TTC549 (cell line): ENCODE results near the gene RPL6.
"Not testable (repeated sequence)": the region's sequence is repeated elsewhere in the genome, so short reads cannot be mapped to it uniquely, and the experiment has no call there.

Experiments used
- FAIRE-seq: peaks from 2 replicates; lab custom pipeline; 2012; peaks lifted over from hg19 to GRCh38; lab: Jason Lieb, UNC

RPL6 gene

GRCh38 chr12:112419297-112420133 is 10.1 kb upstream of the RPL6 start:
- no peak for FAIRE-seq

- no peak for FAIRE-seq
These were observed 9.3 kb upstream of the RPL6 start, which contains the start of gene PTPN11 for GRCh38 chr12:112418608-112419296. PTPN11 (plus strand) TSS chr12:112418947; CDS start chr12:112419112, 165 bp downstream.

- FAIRE-seq = no peak
These were observed 8.8 kb upstream of the RPL6 start for GRCh38 chr12:112418273-112418607.

- FAIRE-seq = not testable (repeated sequence)
These were observed 6.1 kb upstream of the RPL6 start for GRCh38 chr12:112415457-112415856.

- FAIRE-seq = no peak
These were observed 4.6 kb upstream of the RPL6 start for GRCh38 chr12:112413855-112414625.

GRCh38 chr12:112409906-112410244 is 470 bp upstream of the RPL6 start:
- FAIRE-seq = no peak

GRCh38 chr12:112408621-112409020 is 784 bp downstream of the RPL6 start:
- no peak for FAIRE-seq

GRCh38 chr12:112407683-112408082 is 1.7 kb downstream of the RPL6 start:
- FAIRE-seq = not testable (repeated sequence)

GRCh38 chr12:112406519-112407488 is 2.6 kb downstream of the RPL6 start:
- FAIRE-seq = no peak

- no peak for FAIRE-seq
These were observed 7.4 kb downstream of the RPL6 start for GRCh38 chr12:112401903-112402498.

GRCh38 chr12:112401054-112401453 is 8.4 kb downstream of the RPL6 start:
- FAIRE-seq = no peak

GRCh38 chr12:112393328-112393727 is 16.1 kb downstream of the RPL6 start:
- FAIRE-seq = no peak

GRCh38 chr12:112389922-112390654 is 19.3 kb downstream of the RPL6 start:
- FAIRE-seq = not testable (repeated sequence)

- FAIRE-seq = no peak
These were observed 20.2 kb downstream of the RPL6 start for GRCh38 chr12:112389228-112389627.

- FAIRE-seq = no peak
These were observed 22.7 kb downstream of the RPL6 start for GRCh38 chr12:112386726-112387125.

- FAIRE-seq = no peak
These were observed 26.5 kb downstream of the RPL6 start for GRCh38 chr12:112382866-112383265.

- no peak for FAIRE-seq
These were observed 27.3 kb downstream of the RPL6 start, which contains the start of gene HECTD4 for GRCh38 chr12:112381883-112382796. HECTD4 (minus strand) TSS chr12:112382431; CDS start chr12:112382128, 303 bp downstream.

GRCh38 chr12:112381406-112381882 is 28.0 kb downstream of the RPL6 start:
- FAIRE-seq = no peak
